ENCODE measurements around the gene TEDC1. TPM values are rescaled to one million over a fixed set of nuclear protein-coding genes. Genes with fewer than 3 reads are reported as not detected.

The TEDC1 gene
- total RNA-seq, 1 experiment from 2014 or later, result 26.2 TPM

- Histone ChIP-seq H3K4me1 (ENCODE audit: insufficient read depth, low read length) (no peaks in the 10 kb centered on the region), H3K79me2 (ENCODE audit: insufficient read depth, low read length) (no peaks in the 10 kb centered on the region), H3K23ac (ENCODE audit: insufficient read length, low read depth, low read length) (no peak overlapping the region), H3K4ac (ENCODE audit: low read depth, low read length) (no peak overlapping the region), H3K18ac (ENCODE audit: insufficient read length, low read depth, low read length) (no peak overlapping the region), H3K9ac (ENCODE audit: extremely low read depth, insufficient read length, low read length) (no peak overlapping the region), H2BK20ac (ENCODE audit: low read depth, low read length, poor library complexity, severe bottlenecking) (no peak overlapping the region), H4K5ac (ENCODE audit: insufficient read length, low read depth, low read length) (no peak overlapping the region), H4K91ac (ENCODE audit: insufficient read length, low read depth, low read length) (no peak overlapping the region), H3K27me3 (ENCODE audit: insufficient read depth, low read length) (no peaks in the 10 kb centered on the region), H3K23me2 (ENCODE audit: insufficient read length, low read depth, low read length, poor library complexity, severe bottlenecking) (no peaks in the 10 kb centered on the region), H3T11ph (ENCODE audit: low read length) (no peak overlapping the region), H3K14ac (ENCODE audit: insufficient read depth, low read length) (no peak overlapping the region), H3K9me3 (ENCODE audit: control insufficient read depth, low read depth, low read length) (no peaks in the 10 kb centered on the region), H3K4me2 (ENCODE audit: insufficient read depth, insufficient read length, low read length) (no peak overlapping the region), H4K8ac (replicated peaks; ENCODE audit: insufficient read length, low read depth, low read length) (no peak overlapping the region), H4K20me1 (ENCODE audit: control insufficient read depth, insufficient read depth, insufficient read length) (no peaks in the 10 kb centered on the region), H2BK12ac (ENCODE audit: insufficient read length, low read depth, low read length) (no peak overlapping the region), H3K27ac (ENCODE audit: insufficient read length, low read depth, low read length) (no peak overlapping the region), H3K56ac (ENCODE audit: insufficient read length, low read depth, low read length) (no peak overlapping the region), H2BK120ac (ENCODE audit: low read depth, low read length, poor library complexity, severe bottlenecking) (no peak overlapping the region), H3K79me1 (ENCODE audit: insufficient read depth, low read depth, low read length, poor library complexity, severe bottlenecking) (no peaks in the 10 kb centered on the region), H2AK5ac (ENCODE audit: insufficient read length, low read length) (no peak overlapping the region), H2BK5ac (ENCODE audit: insufficient read length, low read length) (no peak overlapping the region), H2BK15ac (ENCODE audit: low read depth, low read length) (no peak overlapping the region), H2AFZ (ENCODE audit: low read length) (no peak overlapping the region)
- no peaks in the 10 kb centered on the region for H3K9me3 Mint-ChIP-seq
- H3K4me3 Mint-ChIP-seq, result no peak overlapping the region
- no peak for DNase-seq
- H3K36me3 Mint-ChIP-seq (ENCODE audit: insufficient read depth in 1 of 3, low read depth in 3 of 3), result peaks cover 17 to 43% (median 41%) of the 10 kb centered on the region in 3 experiments; a peak in 6 of 7 replicates
- no peak overlapping the region for H3K27ac Mint-ChIP-seq
- H3K27me3 Mint-ChIP-seq (ENCODE audit: low read depth), result no peaks in the 10 kb centered on the region
- H3K4me1 Mint-ChIP-seq, result peaks cover 2 to 6% of the 10 kb centered on the region in 2 experiments; a peak in 2 of 4 replicates
- no CpG with 5 or more reads among the region's 33 CpGs for WGBS (ENCODE audit: extremely low coverage, insufficient read length, low lambda C conversion rate)
- TF ChIP-seq, protein P1, sequence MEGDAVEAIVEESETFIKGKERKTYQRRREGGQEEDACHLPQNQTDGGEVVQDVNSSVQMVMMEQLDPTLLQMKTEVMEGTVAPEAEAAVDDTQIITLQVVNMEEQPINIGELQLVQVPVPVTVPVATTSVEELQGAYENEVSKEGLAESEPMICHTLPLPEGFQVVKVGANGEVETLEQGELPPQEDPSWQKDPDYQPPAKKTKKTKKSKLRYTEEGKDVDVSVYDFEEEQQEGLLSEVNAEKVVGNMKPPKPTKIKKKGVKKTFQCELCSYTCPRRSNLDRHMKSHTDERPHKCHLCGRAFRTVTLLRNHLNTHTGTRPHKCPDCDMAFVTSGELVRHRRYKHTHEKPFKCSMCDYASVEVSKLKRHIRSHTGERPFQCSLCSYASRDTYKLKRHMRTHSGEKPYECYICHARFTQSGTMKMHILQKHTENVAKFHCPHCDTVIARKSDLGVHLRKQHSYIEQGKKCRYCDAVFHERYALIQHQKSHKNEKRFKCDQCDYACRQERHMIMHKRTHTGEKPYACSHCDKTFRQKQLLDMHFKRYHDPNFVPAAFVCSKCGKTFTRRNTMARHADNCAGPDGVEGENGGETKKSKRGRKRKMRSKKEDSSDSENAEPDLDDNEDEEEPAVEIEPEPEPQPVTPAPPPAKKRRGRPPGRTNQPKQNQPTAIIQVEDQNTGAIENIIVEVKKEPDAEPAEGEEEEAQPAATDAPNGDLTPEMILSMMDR (conservative IDR thresholded peaks at IDR 0.05), result no peak
Measured at GRCh38 chr14:105464501-105464900, 26.5 kb upstream of the TEDC1 start.

All from H9 (cell line).